NK-92 treated with Interleukin-12 subunit alpha and Interleukin-12 subunit beta, amount 100 ng/mL, for 24 hours (cell line): ENCODE measurements around the gene MSRB2.
"Not testable (repeated sequence)": the region's sequence is repeated elsewhere in the genome, so short reads cannot be mapped to it uniquely, and the experiment has no call there.

Experiments
- DNase-seq: peaks from one replicate; lab custom pipeline; 2025; lab: John Stamatoyannopoulos, UW

Gene MSRB2

GRCh38 chr10:23095404-23095965, at the start of gene MSRB2:
TSS of gene MSRB2 (plus strand) at chr10:23095579. CDS start at chr10:23095609, 30 bp downstream.
- no peak for DNase-seq

- DNase-seq: no peak
Measured at GRCh38 chr10:23046027-23046426, 49.4 kb upstream of the MSRB2 start.

- DNase-seq: no peak
Measured at GRCh38 chr10:23047201-23048050, 48.0 kb upstream of the MSRB2 start.

GRCh38 chr10:23048191-23048590, 47.2 kb upstream of the MSRB2 start:
- no peak for DNase-seq

GRCh38 chr10:23051278-23051677, 44.1 kb upstream of the MSRB2 start:
- no peak for DNase-seq

GRCh38 chr10:23051855-23052331, 43.5 kb upstream of the MSRB2 start:
- no peak for DNase-seq

- DNase-seq: no peak
Measured at GRCh38 chr10:23053036-23053435, 42.3 kb upstream of the MSRB2 start.

- no peak for DNase-seq
Measured at GRCh38 chr10:23055424-23056185, 39.8 kb upstream of the MSRB2 start.

GRCh38 chr10:23056186-23056579, 39.2 kb upstream of the MSRB2 start:
- no peak for DNase-seq

- DNase-seq: no peak
Measured at GRCh38 chr10:23058366-23058765, 37.0 kb upstream of the MSRB2 start.

- DNase-seq: no peak
Measured at GRCh38 chr10:23060918-23061317, 34.5 kb upstream of the MSRB2 start.

- DNase-seq: no peak
Measured at GRCh38 chr10:23063045-23063972, 32.1 kb upstream of the MSRB2 start.

- DNase-seq: no peak
Measured at GRCh38 chr10:23063973-23064812, 31.2 kb upstream of the MSRB2 start.

- DNase-seq: not testable (repeated sequence)
Measured at GRCh38 chr10:23064813-23065114, 30.6 kb upstream of the MSRB2 start.

- DNase-seq: no peak
Measured at GRCh38 chr10:23065181-23065948, 30.0 kb upstream of the MSRB2 start.

- no peak for DNase-seq
Measured at GRCh38 chr10:23067337-23067736, 28.0 kb upstream of the MSRB2 start.

- peak; percentile 4 for DNase-seq
Measured at GRCh38 chr10:23067939-23068775, 27.2 kb upstream of the MSRB2 start.

- no peak for DNase-seq
Measured at GRCh38 chr10:23069019-23069815, 26.2 kb upstream of the MSRB2 start.
